Measurements from ENCODE around the gene PRKCZ. TPM values are rescaled to one million over a fixed set of nuclear protein-coding genes. Genes with fewer than 3 reads are reported as not detected.

Gene PRKCZ
- total and polyA plus RNA-seq, 9 of the 15 experiments (the other 6 are each of a cell fraction or from before 2014, with no cell fraction given): 0.07 to 3.1 (median 1.3) TPM

DNA sequence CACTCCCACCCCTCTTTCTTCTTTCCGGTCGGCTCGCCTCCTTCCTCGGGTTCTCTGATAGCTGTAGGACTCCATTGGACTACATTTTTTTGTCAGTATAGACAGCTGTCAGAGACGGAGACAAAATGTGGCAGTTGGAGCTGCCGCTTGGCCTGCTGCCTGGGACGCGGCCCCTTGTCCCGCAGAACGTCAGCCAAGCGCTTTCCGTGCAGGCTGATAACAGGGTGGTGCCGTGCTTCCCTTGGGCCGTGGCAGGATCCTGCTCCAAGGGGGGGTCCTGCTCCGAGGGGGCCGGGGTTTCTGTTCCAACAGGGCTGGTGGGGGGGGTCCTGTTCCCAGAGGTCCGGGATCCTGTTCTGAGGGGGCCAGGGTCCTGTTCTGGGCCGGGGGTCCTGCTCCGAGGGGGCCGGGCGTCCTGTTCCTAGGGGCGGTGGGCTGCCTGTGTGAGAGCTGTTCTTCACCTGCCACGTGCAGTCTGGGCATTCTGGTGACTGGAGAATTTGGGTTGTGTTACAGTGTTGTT lies 182.8 kb downstream of the PRKCZ start (continued):
- TF ChIP-seq SRF (CRISPR knock-in tag; IDR thresholded peaks at IDR 0.05) (no peak), MNT (conservative IDR thresholded peaks at IDR 0.05) (peak in 1 of 2 experiments; percentile 40; a peak in 1 of 4 replicates), ZNF507 (tag; conservative IDR thresholded peaks at IDR 0.05) (no peak), TEAD2 (tag; IDR thresholded peaks at IDR 0.05) (no peak), TFE3 (CRISPR knock-in tag; IDR thresholded peaks at IDR 0.05) (no peak), ZKSCAN8 (CRISPR knock-in tag; IDR thresholded peaks at IDR 0.05) (no peak), POLR2B (IDR thresholded peaks at IDR 0.05; ENCODE audit: low read depth, partially characterized antibody) (no peak), NBN (IDR thresholded peaks at IDR 0.05; ENCODE audit: low read depth) (no peak), ZNF41 (CRISPR knock-in tag; conservative IDR thresholded peaks at IDR 0.05) (no peak), ZNF354B (CRISPR knock-in tag; IDR thresholded peaks at IDR 0.05) (no peak), NFATC3 (IDR thresholded peaks at IDR 0.05) (no peak), TFAP4 (CRISPR knock-in tag; IDR thresholded peaks at IDR 0.05; ENCODE audit: borderline replicate concordance) (peak; percentile 30; the same call in 1 of the 2 replicates), KAT7 (CRISPR knock-in tag; IDR thresholded peaks at IDR 0.05; ENCODE audit: borderline replicate concordance) (no peak), ZNF263 (CRISPR knock-in tag; IDR thresholded peaks at IDR 0.05; ENCODE audit: borderline replicate concordance) (no peak), RFX1 (IDR thresholded peaks at IDR 0.05) (no peak), ATF4 (CRISPR knock-in tag; IDR thresholded peaks at IDR 0.05) (no peak), KDM1A (IDR thresholded peaks at IDR 0.05) (no peak), ZBTB7A (IDR thresholded peaks at IDR 0.05; ENCODE audit: borderline replicate concordance, control insufficient read depth, low read depth, low read length) (peak; percentile 64; the same call in 1 of the 2 replicates), ASH1L (IDR thresholded peaks at IDR 0.05; ENCODE audit: borderline replicate concordance, low read depth, partially characterized antibody) (no peak), NFIC (IDR thresholded peaks at IDR 0.05) (peak; percentile 71), ZNF695 (CRISPR knock-in tag; IDR thresholded peaks at IDR 0.05) (no peak), VEZF1 (CRISPR knock-in tag; IDR thresholded peaks at IDR 0.05) (peak; percentile 38), MEIS2 (IDR thresholded peaks at IDR 0.05; ENCODE audit: partially characterized antibody) (peak; percentile 58), NCOR1 (IDR thresholded peaks at IDR 0.05) (no peak)
